NK-92 treated with Interleukin-12 subunit alpha and Interleukin-12 subunit beta, amount 100 ng/mL, for 24 hours (cell line): ENCODE results near the gene LAP3.
"Not testable (repeated sequence)": the region's sequence is repeated elsewhere in the genome, so short reads cannot be mapped to it uniquely, and the experiment has no call there.

Experiments
- DNase-seq: peaks from one replicate; lab custom pipeline; 2025; lab: John Stamatoyannopoulos, UW

Gene LAP3

DNA sequence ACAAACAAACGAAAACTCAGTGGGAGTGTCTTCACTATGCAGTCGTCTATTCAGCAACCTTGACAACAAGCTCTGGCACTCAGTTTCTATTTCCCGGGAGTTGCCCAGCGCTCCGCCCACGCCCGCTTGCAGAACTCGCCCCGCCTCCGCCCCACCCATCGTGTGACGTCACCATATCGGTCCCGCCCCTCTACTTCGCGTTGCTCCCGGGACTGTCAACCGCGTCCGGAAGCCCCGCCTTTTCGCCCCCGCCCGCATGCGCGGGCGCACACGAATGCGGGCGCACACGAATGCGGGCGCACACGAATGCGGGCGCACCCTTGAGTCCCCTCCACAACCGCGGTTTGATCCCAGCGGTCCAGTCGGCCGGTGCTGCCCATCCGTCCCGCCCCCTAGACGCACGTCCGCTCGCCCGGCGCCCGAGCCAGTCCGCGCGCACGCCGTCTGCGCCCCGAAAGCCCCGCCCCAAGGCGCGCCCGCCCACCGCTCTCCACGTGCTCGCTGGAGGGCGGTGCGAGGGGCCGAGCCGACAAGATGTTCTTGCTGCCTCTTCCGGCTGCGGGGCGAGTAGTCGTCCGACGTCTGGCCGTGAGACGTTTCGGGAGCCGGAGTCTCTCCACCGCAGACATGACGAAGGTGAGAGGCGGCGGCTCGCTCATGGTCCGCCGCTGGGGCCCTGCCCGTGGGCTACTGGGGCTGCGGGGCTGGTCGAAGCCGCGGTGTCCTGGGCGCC lies at the start of gene LAP3:
TSS of gene LAP3 (plus strand) at position 267 of the 733 bp plus-strand sequence. CDS start at position 535, 268 bp downstream.
- peak; percentile 96 for DNase-seq

DNA sequence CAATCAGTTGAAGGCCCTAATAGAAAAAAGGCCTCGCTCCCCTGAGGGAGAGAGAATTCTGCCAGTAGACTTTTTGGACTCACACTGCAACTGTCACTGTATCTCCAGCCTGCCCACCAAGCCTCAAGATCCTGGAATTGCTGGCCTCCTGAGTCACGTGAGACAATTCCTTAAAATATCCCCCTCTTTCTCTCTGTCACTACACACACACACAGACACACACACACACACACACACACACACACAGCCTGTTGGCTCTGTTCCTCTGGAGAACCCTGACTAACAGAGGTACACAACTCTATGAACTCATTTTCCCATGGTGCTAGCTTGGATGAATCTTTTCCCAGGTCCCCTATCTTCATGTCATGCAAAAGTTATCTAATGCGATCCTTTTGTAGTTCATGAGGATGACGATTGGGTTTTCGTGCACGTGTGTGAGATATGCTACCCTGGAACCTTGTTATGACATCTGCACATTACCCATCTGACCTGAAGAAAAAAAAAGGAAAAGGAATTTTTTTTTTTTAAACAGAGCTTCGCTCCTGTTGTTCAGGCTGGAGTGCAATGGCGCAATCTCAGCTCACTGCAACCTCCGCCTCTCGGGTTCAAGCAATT lies 48.3 kb upstream of the LAP3 start:
- DNase-seq: no peak

DNA sequence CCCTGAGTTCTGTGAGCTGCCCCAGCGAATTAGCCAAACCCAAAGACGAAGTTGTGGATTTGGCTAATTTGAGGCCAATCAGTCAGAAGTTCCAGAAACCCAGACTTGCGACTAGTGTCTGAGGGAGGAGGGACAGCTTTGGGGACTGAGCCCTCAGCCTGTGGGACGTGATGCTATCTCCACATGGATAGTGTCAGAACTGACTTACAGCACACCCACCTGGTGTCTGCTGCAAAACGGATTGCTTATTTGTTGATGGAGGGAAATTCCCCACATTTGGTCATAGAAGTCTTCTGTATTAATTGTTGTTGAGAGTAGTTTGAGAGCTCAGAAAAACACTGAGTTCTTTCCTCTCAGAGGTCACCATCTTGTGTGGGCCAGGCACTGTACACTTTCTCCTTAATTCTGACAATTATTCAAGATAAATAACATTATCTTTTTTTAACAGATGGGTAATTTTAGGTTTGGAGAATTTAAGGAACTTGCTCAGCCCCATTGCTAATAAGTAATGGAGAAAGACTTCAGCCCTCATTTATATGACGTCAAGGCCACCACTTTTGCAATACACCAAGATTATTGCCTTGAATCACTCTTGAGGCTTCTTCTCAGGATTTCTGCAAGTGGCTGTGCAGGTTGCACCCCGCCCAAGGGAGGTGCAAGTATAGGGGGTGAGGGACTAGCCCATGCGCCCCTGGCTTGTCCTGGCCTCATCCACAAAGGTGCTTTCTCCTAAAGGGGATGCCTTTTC lies 45.3 kb upstream of the LAP3 start:
- DNase-seq: no peak

DNA sequence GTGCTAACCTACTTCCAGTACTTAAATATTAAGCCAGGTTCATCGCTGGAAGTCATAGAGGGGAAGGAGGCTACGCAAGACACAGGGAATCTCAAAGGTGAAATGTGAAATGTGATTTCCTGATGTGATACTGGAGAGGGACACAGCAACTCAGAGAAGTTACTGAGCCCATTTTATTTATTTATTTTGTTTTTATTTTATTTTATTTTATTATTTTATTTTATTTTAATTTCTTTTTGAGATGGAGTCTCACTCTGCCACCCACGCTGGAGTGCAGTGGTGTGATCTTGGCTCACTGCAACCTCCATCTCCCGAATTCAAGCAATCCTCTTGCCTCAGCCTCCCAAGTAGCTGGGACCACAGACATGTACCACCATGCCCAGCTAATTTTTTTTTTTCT lies 42.3 kb upstream of the LAP3 start:
- no peak for DNase-seq

DNA sequence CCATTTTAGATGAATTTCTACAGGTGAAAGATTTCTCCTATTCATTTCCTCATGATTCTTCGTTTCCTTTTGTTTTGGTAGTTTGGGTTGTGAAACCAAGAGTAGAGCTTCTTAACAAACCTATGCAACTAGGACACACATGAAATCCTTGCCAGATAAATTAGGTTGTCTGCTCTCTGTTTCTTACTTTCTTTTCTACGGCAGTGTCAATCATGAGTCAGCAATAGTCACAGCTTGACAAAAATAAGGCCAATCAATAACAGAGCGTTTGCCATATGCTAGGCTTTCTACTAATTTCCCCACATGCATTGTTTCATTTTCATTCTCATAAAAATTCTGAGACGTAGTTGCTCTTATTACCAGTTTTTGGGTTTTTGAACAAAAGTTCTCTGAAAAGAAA lies 41.8 kb upstream of the LAP3 start:
- DNase-seq: no peak

DNA sequence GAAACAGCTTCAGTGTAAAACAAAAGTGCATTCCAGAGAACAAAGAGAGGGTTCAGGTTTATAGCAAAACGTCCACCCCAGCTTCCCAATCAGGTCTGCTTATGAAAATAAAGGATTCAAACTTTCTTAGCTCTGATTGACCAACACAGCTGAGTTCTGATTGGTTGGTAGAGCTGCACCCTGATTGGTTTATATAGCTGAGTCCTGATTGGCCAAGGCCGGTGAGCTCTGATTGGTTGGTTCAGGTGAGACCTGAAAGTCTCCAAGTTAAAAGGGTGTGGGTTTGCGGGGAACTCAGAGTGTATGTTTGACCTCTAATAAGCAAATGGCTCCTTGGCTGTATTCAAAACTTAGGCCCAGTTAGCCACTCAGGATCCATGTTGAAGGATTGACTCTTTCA lies 41.1 kb upstream of the LAP3 start:
- DNase-seq: no peak

DNA sequence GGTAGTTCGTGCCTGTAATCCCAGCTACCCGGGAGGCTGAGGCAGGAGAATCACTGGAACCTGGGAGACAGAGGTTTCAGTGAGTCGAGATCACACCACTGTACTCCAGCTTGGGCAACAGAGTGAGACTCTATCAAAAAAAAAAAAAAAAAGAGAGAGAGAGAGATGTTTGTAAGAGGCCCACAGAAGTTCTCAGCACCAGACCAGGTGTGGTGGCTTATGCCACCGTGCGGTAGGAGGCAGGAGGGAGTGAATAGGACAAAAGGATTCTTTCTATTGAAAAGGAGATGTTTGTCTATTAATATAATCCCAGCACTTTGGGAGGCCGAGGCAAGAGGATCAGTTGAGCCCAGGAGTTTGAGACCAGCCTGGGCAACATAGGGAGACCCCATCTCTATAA lies 39.9 kb upstream of the LAP3 start:
- not testable (repeated sequence) for DNase-seq

DNA sequence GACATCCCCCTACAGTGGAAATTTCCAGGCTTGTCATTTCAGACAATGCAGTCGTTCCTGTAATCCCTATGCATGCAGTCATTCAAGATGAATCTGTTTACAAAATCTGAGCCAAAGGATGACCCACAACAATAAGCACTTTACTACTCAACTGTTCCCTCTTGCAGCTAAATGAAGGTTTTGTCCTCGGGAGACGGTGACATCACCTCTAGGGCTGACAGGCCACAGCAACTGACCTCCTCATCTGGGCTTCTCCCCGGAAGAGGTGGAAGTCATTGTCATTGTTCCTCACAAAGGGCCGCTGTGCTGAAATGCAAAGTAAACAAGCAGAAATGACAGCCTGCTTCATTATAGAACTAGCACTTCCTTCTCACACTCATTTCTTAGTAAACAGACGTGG lies 32.8 kb upstream of the LAP3 start:
- DNase-seq: no peak

DNA sequence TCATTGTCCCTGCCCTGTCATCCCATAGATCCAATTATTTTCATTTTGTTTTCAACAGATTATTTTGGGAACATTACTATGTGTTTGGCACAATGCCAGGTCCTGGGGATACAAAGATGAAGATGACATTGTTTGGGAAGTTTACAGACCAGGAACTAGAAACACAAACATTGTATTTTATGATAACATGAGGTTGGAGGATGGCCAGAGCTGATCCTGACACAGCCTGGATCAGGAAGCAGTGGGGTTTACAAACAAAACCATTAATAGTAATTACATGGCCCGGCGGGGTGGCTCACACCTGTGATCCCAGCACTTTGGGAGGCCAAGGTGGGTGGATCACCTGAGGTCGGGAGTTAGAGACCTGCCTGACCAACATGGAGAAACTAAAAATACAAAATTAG lies 32.2 kb upstream of the LAP3 start:
- DNase-seq: no peak

DNA sequence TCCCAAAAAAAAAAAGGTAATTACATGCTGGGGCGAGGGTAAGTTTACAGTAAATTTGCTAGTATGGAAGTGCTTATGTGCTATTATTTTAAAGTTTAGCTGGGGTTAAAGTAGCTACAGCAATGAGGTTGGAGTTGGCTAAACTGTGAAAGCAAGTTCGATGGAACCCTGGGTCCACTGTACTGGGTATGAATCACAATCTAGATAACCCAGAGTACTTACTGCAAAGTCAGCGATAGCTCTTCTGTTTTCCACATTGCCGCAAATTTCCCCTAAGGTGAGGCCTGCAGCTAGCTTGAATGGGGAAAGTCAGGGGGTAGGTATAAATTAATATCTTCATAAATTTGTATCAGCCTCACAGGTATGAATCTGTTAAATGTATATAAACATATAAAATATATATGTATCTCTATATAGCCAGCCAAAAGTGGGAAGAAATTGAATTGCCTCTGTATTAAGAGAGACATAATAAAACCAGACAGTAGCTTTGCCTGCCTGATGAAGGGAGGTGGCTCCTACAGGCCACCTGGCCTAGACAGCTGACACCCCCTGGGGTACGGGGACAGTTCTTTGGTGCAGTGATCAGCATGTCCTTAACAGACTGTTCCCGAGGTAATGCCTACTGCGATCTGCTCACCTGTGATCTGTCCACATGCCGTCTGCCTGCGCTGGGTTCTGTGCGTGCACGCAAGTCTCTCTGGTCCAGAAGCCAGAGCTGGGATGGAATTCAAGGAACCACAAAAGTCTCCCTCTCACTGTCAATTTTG lies 31.4 kb upstream of the LAP3 start:
- DNase-seq: no peak

DNA sequence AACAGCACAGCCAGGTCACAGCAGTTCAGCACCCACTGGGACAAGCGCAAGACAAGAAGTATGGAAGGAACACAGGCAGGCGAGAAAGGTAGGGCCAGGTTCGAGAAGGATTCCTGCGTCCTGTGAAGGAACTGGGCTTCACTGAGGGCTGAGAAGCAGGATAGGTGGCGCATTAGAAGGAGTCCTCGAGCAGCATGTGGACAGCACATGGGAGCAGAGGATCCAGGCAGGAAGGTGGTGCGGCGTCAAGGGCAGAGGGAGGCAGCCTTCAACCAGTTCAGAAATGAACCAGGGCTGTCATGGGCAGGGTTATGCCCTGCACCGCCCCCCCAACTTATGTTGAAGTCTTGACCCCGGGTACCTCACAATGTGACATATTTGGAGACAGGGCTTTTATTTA lies 30.8 kb upstream of the LAP3 start:
- no peak for DNase-seq

DNA sequence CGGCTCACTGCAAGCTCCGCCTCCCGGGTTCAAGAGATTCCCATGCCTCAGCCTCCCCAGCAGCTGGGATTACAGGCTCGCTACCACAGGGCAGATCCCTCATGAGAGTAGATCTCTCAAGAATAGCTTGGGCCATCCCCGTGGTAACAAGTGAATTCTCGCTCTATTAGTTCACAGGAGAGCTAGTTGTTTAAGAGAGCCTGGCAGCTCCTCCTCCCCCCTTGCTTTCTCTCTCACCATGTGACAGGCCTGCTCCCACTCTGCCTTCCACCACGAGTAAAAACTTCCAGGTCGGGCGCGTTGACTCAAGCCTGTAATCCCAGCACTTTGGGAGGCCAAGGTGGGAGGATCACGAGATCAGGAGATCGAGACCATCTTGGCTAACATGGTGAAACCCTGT lies 30.3 kb upstream of the LAP3 start:
- DNase-seq: no peak

DNA sequence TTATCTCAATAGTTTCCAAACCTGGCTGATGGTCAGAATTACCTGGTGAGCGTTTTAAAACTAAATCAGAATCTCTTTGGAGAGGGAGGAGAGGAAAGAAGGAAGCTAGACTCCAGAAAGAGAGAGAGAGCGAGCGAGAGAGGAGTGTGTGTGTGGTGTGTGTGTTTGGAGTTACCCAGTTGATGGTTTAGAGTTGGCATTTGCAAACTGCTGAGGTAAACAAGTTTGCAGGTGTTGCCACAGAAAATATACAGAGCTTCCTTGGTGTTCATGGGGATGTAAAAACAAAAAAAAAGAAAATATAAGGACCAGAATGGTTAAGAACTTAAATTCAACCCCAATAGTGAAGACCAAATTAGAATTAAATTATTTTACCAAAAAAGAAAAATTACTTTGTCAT lies 26.4 kb upstream of the LAP3 start:
- no peak for DNase-seq

DNA sequence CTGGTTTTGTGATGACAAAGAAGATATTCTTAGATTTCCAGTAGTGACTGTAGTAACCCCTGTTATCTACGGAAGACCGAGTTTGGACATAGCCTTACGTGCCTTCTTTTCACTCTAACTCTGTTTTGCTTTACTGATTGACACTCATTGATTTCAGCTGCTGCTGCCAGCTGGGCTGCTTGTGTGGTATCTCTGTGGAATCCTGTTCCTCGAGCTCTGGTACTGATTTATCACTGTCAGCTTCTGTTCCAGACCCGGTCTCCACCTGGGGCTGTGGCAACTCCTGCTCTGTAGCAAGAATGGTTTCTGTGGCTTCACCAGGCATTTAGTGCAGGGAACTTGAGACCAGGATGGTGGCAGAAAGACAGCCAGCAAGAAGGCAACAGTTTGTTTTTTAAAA lies 24.6 kb upstream of the LAP3 start:
- DNase-seq: no peak

DNA sequence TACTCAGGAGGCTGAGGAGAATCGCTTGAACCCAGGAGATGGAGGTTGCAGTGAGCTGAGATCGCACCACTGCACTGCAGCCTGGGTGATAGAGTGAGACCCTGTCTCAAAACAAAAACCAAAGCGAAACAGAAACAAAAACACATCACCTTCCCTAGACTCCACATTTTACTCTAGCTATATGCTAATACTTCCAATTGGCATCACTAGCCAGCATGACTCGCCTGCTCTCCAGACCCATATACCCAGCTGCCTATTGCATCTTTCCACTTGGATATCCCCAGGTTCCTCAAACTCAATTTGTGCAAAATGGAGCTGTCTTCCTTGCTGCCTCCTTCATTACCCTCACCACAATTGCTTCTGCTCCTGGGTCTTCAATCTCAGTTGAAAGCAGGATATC lies 22.4 kb upstream of the LAP3 start:
- no peak for DNase-seq

DNA sequence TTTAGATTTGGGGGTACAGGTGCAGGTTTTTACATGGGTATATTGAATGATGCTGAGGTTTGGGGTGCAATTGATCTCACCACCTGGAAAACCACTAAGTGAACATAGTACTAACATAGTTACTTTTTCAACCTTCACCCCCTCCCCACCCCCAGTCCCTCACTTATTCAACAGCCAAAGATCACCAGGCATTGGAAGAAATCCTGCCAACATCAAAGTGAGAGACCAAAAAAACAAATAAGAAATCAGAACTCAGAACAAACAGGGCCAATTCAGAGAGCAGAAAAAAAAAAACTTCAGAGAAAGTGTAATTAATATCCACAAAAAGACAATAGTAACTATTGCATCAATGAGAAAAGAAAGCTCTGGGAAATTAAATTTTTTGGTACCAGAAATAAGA lies 20.5 kb upstream of the LAP3 start:
- DNase-seq: no peak

DNA sequence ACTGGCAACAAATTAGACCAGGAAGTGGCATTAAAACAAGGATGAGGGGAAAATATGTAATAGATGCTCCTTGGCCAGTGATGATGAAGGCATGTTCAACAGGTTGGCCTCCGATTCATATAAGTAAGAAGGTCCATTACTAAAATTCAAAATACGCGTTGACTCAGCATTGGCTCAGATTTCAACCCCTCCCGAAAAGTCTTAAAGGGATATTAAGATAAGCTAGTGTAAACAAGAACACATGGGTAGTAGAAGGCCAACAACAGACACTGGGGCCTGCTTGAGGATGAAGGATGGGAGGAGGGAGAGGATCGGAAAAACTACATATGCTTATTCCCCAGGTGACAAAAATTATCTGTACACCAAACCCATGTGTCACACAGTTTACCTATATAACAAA lies 19.1 kb upstream of the LAP3 start:
- no peak for DNase-seq

DNA sequence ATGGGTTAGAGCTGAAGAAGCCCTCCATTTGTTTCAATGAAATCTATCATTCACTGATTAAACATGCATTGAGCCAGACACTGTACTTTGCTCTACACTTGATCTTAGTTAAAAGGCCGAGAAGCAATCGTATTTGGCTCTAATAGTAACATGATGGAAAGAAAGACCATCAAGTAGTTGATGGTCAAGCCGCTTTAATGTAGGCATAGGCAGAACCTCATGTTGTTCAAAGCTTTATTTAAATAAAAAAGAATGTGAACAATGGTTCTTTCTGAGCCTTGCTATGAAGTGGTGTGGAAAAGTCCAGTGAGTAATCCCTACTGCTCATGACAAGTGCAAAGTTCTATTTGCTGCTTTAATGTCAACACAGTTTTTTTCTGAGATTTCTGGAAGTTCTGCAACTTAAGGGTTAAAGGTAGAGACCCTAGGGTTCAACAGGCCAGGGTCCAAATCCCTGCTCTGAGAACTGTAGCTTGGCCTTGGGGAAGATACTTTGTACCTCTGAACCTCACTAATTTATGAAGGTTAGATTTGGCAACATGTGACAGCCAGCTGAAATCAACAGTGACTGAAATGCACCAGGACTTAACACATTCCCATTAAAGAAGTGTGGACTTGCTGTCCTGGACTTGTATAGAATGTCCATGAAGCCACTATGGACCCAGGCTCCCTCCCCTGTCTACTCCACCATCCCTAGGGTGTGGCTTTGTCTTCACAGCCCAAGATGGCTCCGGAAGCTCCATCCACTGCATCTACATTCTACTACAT lies 17.9 kb upstream of the LAP3 start:
- no peak for DNase-seq

DNA sequence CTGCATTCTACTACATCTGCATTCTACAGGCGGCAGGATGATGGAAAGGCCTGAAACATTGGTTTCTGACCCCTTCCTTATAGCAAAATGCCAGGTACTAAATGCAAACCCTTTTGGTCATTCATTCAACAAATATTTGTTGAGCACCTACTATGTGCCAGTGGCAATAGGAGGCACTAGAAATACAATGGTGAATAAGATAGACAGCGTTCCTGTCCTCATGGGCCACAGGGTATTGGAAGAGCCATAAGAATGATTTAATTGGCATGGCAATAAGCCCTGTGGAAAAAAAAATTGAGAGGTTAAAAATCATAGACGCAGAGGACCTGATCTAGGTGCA lies 17.3 kb upstream of the LAP3 start:
- DNase-seq: no peak

DNA sequence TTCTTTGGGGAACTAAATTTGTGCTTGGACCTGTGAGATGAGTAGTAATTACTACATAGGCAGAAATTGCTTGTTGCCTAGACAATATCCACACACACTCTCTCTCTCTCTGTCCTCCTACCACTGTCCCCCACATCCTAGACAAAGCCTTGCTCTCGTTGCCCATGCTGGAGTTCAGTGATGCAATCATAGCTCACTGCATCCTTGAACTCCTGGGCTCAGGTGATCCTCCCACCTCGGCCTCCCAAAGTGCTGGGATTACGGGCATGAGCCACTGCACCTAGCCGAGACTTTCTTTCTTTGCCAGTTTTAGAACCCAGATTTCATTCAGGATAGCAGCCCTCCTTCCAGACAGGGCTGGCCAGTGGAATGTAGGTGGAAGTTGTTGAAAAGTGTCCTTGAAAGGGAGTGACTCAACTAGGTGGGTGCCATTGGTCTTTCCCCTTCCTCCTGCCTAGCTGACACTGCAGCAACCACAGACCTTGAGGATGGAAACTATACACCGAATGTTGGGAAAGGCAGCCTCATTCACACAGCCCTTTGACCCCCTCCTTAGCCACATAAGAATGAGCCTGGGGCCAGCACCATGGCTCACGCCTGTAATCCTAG lies 16.8 kb upstream of the LAP3 start:
- no peak for DNase-seq

DNA sequence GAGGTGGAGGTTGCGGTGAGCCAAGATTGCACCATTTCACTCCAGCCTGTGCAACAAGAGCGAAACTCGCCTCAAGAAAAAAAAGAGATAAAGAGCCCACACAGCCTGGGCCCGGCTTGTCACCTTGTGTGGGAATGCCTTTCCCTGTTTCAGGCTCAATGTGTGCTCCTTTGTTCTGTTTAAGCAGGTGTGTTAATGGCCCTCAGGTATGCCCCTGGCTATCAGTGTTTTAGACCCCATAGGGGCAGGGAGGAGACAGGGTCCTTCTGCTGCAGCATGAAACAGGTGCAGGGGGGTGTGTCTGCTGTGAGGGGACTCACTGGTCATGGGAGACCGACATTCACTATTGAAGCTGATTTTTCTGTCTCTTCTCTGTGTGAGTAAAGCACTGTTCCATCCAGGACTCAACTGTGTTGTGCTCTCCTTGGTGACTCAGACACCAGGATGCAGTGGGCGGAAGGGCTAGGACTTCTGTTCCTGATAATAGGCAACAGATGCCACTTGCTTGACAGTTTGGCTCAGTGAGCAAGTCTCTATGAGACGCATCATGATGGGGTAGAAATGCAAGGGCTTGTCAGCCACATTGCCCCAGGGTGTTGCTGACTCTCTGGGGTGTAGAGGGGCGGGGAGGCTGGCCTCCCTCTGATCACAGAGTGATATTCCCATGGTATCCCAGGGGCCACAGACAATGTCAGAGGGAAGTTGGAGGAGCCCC lies 15.6 kb upstream of the LAP3 start:
- no peak for DNase-seq
